NCI-H2171 (cell line): Measurements from ENCODE around the gene MPPED1.

Source experiments
- DNase-seq: peaks from one replicate; lab custom pipeline; 2025; lab: John Stamatoyannopoulos, UW

Gene MPPED1

GRCh38 chr22:43521716-43522115, 109.9 kb downstream of the MPPED1 start:
- DNase-seq: no peak

- no peak for DNase-seq
Measured at GRCh38 chr22:43526117-43526655, 114.4 kb downstream of the MPPED1 start.

DNA sequence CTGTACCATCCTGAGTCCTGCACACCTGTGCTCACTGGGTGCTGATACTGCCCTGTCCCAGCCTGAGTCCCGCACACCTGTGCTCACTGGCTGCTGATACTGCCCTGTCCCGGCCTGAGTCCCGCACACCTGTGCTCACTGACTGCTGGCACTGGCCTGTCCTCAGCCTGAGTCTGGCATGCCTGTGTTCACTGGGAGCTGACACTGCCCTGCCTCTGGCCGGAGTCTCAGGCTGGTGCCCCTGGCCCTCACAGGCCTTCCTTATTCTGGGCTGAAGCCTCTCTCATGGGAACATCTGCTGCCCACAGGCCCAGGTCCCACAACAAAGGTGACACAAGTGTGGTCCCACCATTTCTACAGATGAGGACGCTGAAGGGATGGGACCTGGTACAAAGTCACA, 115.1 kb downstream of the MPPED1 start:
- DNase-seq: no peak

DNA sequence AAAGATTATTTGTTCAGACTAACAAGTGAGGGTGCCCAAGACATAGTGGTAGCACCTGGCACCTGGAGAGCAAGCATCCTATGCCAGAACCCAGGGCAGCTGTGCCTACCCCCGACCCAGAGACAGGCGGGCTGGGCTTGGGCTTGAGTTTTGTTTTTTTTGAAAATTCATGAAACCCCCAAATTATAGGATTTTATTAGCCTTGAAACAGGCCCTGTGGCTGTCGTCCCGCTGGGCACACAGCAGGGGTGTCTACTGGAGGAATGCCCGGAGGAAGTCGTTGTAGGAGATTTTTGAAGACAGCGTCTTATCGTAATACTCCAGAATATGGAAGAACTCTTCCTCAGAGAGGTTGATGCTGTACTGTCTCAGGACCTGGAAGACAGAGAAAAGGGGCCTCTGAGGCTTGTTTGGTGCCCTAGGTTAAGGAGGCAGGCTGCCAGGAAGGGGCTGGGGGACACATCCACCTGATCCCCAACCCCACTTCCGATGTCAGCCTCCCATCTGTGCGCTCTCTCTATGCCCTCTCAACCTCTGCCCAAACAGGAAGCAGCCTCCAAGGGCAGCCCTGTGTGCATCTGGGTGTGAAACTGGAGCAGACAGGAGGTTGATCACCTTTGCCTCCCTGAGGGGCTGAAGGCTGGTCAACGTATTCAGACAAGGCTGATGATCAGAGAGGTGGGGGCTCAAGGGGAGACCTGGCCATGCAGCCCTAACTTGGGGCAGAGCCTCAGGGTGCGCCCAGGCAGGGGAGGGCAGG, 117.0 kb downstream of the MPPED1 start:
- no peak for DNase-seq

- no peak for DNase-seq
Measured at GRCh38 chr22:43529461-43529860, 117.6 kb downstream of the MPPED1 start.

DNA sequence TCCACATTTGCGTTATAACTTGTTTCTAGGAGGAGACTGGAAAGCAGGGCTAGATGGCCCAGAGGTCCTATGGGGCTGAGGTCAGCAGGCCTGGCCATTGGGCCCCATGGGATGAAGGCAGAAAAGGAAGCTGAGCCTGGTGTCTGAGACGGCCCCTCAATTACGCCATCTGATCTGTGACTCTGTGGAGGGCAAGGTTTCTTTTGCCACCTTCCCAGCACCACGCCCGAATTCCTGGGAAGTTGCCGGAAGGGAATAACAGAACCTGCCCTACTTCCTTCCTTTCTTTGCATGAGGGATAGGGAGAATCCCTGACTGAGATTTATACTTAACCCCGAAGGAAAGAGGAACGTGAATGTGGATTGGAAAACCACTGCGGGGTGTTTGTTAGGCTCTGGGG, 118.1 kb downstream of the MPPED1 start:
- DNase-seq: no peak

DNA sequence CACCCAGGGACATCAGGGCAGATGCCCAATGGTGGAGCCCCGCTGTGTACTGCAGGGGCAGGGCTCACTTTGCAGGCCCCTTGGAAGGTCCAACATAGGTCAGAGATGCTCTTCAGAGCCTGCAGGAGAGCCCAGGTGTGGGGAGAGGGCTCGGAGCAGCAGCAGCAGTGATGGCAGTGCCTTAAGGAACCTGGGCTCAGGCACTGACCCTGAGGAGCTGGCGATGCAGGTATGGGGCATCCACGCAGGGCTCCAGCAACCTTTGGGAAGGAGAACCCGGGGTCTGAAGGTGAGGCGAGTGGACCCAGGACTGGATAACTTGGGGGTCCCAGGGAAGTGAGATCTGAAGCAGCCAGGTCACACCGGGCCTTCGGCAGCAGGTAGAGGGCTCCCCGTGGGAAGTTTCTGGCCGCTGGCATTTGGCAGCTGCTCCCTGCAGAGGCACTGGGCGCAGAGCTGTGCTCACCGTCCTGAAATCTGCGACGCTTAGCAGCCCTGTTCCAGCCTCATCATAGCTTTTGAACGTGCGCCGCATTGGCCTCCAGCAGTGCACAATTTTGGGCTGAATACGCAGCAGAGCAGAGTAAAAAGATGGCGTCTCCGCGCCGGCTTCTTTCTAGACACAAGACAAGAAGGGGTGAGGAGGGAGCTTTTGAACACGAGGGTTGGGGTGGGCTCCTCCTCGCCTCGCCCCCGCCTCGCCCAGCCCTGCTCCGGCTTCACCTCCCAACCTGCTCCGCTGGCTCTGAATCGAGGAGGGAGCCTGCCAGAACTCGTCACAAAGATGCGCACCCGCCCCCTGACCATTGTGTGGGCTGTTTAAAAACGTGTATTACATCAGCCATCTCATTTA, 118.8 kb downstream of the MPPED1 start:
- DNase-seq: no peak

DNA sequence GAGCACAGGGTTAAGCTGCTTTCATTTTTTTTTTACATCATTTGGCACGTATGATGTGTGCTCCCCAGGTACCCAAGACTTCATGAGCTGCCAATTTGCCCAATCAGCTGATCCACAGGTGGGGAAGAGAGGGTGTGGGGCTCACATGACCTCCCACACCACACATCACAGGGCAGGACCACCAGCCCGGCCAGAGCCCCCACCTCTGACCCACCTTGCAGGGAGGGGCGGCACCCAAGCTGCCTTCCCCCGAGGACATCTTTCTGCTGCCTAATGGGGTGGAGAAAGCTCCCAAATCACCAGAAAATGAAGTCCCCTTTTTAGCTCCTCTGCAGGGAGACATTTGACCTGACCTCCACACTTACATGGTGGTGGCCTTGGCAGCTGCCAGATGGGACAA, 119.8 kb downstream of the MPPED1 start:
- DNase-seq: no peak

DNA sequence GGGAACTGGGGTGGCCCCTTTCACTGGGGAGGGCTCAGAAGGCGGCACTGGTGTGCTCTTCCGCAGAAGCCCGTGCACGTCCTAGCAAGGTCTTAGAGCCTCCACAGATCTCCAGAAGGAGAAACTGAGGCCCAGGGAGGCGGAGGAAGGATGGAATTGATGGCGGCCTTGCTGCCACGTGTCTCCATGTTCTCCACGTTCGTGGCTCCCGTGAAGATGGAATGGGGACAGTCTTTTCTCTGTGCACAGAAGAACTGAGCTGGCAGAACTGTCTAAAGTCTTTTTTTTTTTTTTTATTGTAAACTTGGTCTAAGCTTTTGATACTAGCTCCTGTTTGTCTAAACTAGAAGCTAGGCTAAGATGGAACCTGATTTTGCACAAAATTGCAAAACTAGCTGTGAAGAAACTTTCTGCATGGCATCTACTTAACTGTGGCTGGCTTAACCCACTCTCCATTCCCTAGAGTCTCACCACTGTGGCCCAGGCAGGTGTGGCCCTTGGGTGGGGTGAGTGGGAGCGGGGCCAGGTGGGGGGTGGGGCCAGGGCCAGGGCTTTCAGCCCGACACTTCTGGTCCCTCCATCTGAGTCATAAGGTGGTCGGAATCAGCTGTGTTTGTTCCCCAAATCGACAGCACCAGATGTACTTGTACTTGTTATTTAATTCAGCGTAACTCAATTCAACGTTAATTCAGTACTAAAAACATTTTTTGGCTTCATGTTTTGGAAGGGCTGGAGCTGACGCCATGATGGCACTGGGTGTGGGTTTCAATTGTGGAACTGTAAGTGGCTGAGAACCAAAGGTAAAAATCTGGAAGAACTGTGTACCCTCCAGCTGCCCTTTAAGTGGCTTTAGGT, 120.7 kb downstream of the MPPED1 start:
- no peak for DNase-seq

DNA sequence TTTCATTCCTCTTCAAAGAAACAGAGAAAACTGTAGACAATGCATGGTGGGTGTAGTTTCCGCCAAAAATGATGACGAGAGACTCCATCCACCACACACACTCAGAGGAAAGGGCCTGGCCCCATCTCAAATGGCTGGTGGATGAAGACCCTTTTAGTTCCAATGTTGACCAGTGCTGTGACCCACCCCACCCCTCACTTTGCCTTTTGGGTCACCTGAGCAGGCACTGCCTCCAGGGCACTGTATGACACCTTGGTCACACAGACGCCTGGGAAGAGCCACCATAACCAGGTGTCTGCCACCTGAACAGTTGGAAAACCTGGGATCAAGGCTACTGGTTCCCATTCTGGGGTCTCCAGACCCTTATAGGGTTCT, 121.3 kb downstream of the MPPED1 start:
- DNase-seq: no peak

GRCh38 chr22:43533656-43534428, 122.0 kb downstream of the MPPED1 start:
- DNase-seq: no peak

DNA sequence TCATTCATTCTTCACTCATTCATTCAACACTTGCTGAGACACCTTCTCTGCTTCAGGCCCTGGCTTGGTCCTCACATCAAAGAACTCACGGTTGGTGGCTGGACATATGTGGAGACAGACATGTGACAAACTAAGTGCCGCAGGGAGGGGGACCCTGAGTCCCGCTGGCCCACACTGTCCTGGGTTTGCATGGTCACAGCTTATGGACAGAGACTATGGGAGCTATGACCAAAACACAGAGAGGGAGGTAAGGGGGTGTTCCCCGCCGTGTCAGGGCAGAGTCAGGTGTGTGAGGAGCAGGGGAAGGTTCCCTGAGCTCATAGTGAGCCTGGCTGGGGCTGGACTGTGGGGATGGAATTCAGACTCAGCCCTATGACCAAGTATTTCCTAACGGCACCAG, 123.1 kb downstream of the MPPED1 start:
- DNase-seq: no peak

- DNase-seq: no peak
Measured at GRCh38 chr22:43535336-43535735, 123.5 kb downstream of the MPPED1 start.

DNA sequence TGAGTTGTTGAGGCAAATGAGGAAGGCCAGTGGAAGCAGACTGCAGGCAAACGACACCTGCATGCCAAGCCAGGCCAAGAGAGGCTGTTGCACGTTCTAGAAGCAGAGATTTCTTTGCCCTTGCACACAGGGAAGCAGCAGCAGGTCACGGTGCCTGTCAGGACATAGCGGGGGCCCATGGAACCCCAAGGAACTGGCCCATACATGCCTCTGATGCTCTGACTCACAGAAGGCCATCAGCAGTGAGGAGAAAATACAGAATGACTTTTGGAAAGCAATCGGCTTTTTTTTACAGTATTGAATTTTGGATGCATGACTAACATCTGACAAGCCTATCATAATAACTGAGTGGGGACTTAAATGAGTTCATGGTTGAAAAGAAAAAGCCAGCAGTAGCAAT, 123.9 kb downstream of the MPPED1 start:
- no peak for DNase-seq

DNA sequence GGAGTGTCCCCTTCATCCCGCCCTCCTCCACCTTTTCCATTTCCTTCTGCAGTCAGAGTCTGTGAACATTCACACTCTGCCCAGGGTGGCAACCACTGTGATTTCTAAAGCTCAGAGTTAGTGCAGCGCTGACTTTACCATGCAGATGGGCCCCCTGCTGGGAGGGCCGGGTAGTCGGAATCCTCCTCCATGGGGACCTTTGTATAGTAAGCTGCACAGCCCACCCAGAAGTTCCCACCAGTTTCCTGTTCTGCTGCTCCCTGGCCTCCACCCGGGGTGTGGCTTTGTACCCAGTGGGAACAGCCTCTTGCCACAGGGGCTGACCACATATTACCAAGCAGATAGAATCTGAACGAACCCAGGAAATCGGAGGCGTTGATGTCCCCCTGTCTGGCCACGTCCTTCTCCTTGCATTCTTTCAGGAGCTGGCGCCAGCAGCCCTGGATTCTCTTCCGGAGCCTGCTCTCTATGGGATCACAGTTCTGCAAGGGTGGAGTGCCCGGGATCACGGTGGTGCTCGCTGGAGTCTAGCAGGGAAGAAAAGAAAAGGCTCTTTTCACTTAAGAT, 125.3 kb downstream of the MPPED1 start:
- no peak for DNase-seq

- no peak for DNase-seq
Measured at GRCh38 chr22:43539572-43540528, 128.0 kb downstream of the MPPED1 start.

DNA sequence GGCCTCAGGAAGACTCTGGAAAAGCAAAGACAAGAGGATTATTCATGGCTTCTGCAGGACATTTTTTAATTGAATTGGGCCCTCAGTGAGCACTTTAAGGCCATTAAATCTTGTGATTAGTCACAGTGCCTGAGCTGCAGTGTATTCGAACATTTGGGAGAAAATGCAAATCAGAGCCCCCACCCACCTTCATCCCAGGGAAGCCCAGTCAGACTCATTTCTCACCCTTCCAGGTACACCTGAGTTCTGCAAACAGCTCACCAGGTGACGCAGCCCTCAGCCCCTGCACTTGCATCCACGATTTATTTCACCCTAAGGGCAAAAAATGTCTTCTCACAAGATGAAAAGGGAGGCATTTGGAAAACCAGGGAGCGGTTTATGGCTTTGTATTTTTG, 128.7 kb downstream of the MPPED1 start:
- no peak for DNase-seq

DNA sequence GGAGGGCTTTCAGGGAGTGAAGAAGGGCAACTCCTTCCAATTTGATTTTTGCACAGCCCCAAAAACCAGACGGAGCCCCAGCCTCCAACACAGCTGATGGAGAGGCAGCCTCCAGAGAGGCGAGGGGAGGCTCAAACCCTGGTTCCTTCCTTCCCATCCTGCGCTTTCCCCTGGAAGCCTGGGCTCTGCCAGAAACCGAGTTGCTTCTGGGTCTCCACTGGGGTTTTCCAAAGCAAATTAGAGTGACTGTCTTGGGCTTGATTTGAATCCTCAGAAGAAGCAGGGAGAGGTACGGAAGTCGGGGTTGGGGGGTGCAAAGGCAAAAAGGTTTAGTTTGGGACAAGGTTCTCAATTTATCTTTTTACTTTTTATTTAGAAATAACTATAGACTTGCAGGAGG, 129.2 kb downstream of the MPPED1 start:
- DNase-seq: no peak

- DNase-seq: no peak
Measured at GRCh38 chr22:43541462-43542407, 129.9 kb downstream of the MPPED1 start.
